Suprapubic skin (tissue), 3 donors: ENCODE results near the gene BUB1B.

Experiments
- CTCF ChIP-seq, 2 donors: fragments of 200-600 bp in 1 of 2; fragments of 450-650 bp in 1 of 2; sonication (generic) in 1 of 2; IDR thresholded peaks; one replicate each; pipeline ENCODE4 v1.5.1; 2016 to 2019; ENCODE audit warnings: antibody characterized with exemption in 2 of 2, mild to moderate bottlenecking in 1 of 2, moderate library complexity in 1 of 2
- EP300 ChIP-seq: sonication (generic); formaldehyde crosslinking; IDR thresholded peaks from one replicate; pipeline ENCODE4 v1.6.1; 2017; ENCODE audit warnings: antibody characterized with exemption
- POLR2A ChIP-seq, 2 donors: fragments of 450-650 bp; IDR thresholded peaks; one replicate each; pipeline ENCODE4 v1.6.1; 2017; ENCODE audit warnings: antibody characterized with exemption in 2 of 2, mild to moderate bottlenecking in 2 of 2, moderate library complexity in 2 of 2

DNA sequence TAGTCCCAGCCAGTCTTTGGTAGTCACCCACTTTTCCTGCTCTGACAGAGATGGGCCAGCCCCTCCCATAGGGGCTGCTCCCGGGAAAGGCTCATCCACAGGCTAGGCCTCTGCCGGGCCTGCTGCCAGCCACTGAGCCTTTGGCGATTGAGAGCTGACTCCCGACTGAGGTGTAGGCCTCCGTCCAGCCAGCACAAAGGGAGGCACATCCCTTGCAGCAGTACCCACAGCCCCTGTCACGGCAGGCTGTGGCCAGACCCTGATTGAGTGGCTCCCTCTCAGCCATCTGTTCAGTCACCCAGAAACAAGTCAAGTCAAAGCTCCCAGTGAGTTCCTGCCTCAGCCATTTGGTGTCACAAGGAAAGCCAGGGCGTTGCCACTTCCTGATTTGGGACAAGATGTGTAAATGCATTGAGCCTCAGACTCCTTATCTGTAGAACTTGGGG, 71.8 kb downstream of the BUB1B start:
- no peak for TF ChIP-seq POLR2A (IDR thresholded peaks at IDR 0.05)
- TF ChIP-seq CTCF (IDR thresholded peaks at IDR 0.05): no peak
- no peak for TF ChIP-seq EP300
